Measurements from ENCODE around the gene SMC6. TPM values are rescaled to one million over a fixed set of nuclear protein-coding genes. Genes with fewer than 3 reads are reported as not detected.

Gene SMC6
- total RNA-seq, 1 experiment from 2014 or later: 75.7 TPM

GRCh38 chr2:17752892-17753802 is 463 bp downstream of the SMC6 start:
- Histone ChIP-seq H3K4me3 (peak overlapping the region; percentile 99), H3K27ac (peak overlapping the region; percentile 95), H3K4me1 (peaks cover 27% of the 10 kb centered on the region), H3K27me3 (no peaks in the 10 kb centered on the region), H3K9me3 (replicated peaks) (no peaks in the 10 kb centered on the region), H3K36me3 (peaks cover 9% of the 10 kb centered on the region)
- DNase-seq: peak; percentile 84 to 93

- no peak for DNase-seq
- peak overlapping the region; percentile 95; the same call in 1 of the 2 replicates for H3K27ac ChIP-seq
- H3K36me3 ChIP-seq: peaks cover 8% of the 10 kb centered on the region; the same call in 1 of the 2 replicates
- peak overlapping the region; percentile 99 for H3K4me3 ChIP-seq
- H3K4me1 ChIP-seq: peaks cover 29% of the 10 kb centered on the region
- H3K9me3 ChIP-seq (replicated peaks): no peaks in the 10 kb centered on the region
- no peaks in the 10 kb centered on the region for H3K27me3 ChIP-seq
Observed at GRCh38 chr2:17752246-17752645, 1.4 kb downstream of the SMC6 start.

GRCh38 chr2:17749753-17750438 is 3.7 kb downstream of the SMC6 start:
- Histone ChIP-seq H3K4me1 (peaks cover 10% of the 10 kb centered on the region), H3K36me3 (peaks cover 9% of the 10 kb centered on the region), H3K27me3 (no peaks in the 10 kb centered on the region), H3K4me3 (no peak overlapping the region), H3K9me3 (replicated peaks) (no peaks in the 10 kb centered on the region), H3K27ac (no peak overlapping the region)
- DNase-seq: no peak

- no peaks in the 10 kb centered on the region for H3K27me3 ChIP-seq
- no peaks in the 10 kb centered on the region for H3K9me3 ChIP-seq (replicated peaks)
- H3K27ac ChIP-seq: no peak overlapping the region
- H3K4me3 ChIP-seq: no peak overlapping the region
- peaks cover 10% of the 10 kb centered on the region for H3K4me1 ChIP-seq
- no peak for DNase-seq
- peaks cover 16% of the 10 kb centered on the region for H3K36me3 ChIP-seq
Observed at GRCh38 chr2:17748745-17749144, 4.9 kb downstream of the SMC6 start.

GRCh38 chr2:17747684-17748452 is 5.7 kb downstream of the SMC6 start:
- Histone ChIP-seq H3K27me3 (no peaks in the 10 kb centered on the region), H3K4me3 (no peak overlapping the region), H3K4me1 (peaks cover 10% of the 10 kb centered on the region), H3K9me3 (replicated peaks) (no peaks in the 10 kb centered on the region), H3K36me3 (peaks cover 25% of the 10 kb centered on the region), H3K27ac (no peak overlapping the region)
- no peak for DNase-seq

- no peaks in the 10 kb centered on the region for H3K4me1 ChIP-seq
- H3K4me3 ChIP-seq: no peak overlapping the region
- H3K27ac ChIP-seq: no peak overlapping the region
- no peaks in the 10 kb centered on the region for H3K27me3 ChIP-seq
- no peaks in the 10 kb centered on the region for H3K9me3 ChIP-seq (replicated peaks)
- no peak for DNase-seq
- H3K36me3 ChIP-seq: peaks cover 74% of the 10 kb centered on the region
Observed at GRCh38 chr2:17740203-17740602, 13.4 kb downstream of the SMC6 start.

- Histone ChIP-seq H3K27me3 (no peaks in the 10 kb centered on the region), H3K4me1 (no peaks in the 10 kb centered on the region), H3K36me3 (peaks cover 57% of the 10 kb centered on the region), H3K4me3 (no peak overlapping the region), H3K9me3 (replicated peaks) (no peaks in the 10 kb centered on the region), H3K27ac (no peak overlapping the region)
- no peak for DNase-seq
Observed at GRCh38 chr2:17736989-17737388, 16.6 kb downstream of the SMC6 start.

- no peak for DNase-seq
- Histone ChIP-seq H3K27ac (no peak overlapping the region), H3K36me3 (peaks cover 59% of the 10 kb centered on the region)
Observed at GRCh38 chr2:17735864-17736263, 17.7 kb downstream of the SMC6 start.

GRCh38 chr2:17733599-17733998 is 20.0 kb downstream of the SMC6 start:
- H3K27me3 ChIP-seq: no peaks in the 10 kb centered on the region
- peaks cover 63% of the 10 kb centered on the region for H3K36me3 ChIP-seq
- H3K4me1 ChIP-seq: no peaks in the 10 kb centered on the region
- no peak overlapping the region for H3K27ac ChIP-seq
- H3K9me3 ChIP-seq (replicated peaks): no peaks in the 10 kb centered on the region
- H3K4me3 ChIP-seq: no peak overlapping the region
- DNase-seq: no peak

More at GRCh38 chr2:17735864-17736263, 17.7 kb downstream of the SMC6 start:
- no peaks in the 10 kb centered on the region for H3K4me1 ChIP-seq
- no peaks in the 10 kb centered on the region for H3K27me3 ChIP-seq
- H3K4me3 ChIP-seq: no peak overlapping the region
- no peaks in the 10 kb centered on the region for H3K9me3 ChIP-seq (replicated peaks)

- Histone ChIP-seq H3K4me3 (no peak overlapping the region), H3K27me3 (no peaks in the 10 kb centered on the region), H3K4me1 (no peaks in the 10 kb centered on the region), H3K9me3 (replicated peaks) (no peaks in the 10 kb centered on the region), H3K36me3 (peaks cover 63% of the 10 kb centered on the region), H3K27ac (no peak overlapping the region)
- DNase-seq: no peak
Observed at GRCh38 chr2:17729880-17730279, 23.7 kb downstream of the SMC6 start.

GRCh38 chr2:17728210-17728609 is 25.4 kb downstream of the SMC6 start:
- Histone ChIP-seq H3K9me3 (replicated peaks) (no peaks in the 10 kb centered on the region), H3K4me3 (no peak overlapping the region), H3K27me3 (no peaks in the 10 kb centered on the region), H3K27ac (no peak overlapping the region), H3K36me3 (peaks cover 77% of the 10 kb centered on the region), H3K4me1 (no peaks in the 10 kb centered on the region)
- no peak for DNase-seq

- Histone ChIP-seq H3K4me1 (no peaks in the 10 kb centered on the region; the same call in 1 of the 2 replicates), H3K4me3 (no peak overlapping the region), H3K27ac (no peak overlapping the region), H3K36me3 (peaks cover 90% of the 10 kb centered on the region), H3K27me3 (no peaks in the 10 kb centered on the region), H3K9me3 (replicated peaks) (no peaks in the 10 kb centered on the region)
- DNase-seq: peak in 1 of 2 experiments; percentile 53
Observed at GRCh38 chr2:17719562-17720371, 33.8 kb downstream of the SMC6 start.

GRCh38 chr2:17718689-17719088 is 34.9 kb downstream of the SMC6 start:
- H3K4me1 ChIP-seq: no peaks in the 10 kb centered on the region; the same call in 1 of the 2 replicates
- H3K27me3 ChIP-seq: no peaks in the 10 kb centered on the region
- H3K4me3 ChIP-seq: no peak overlapping the region
- H3K27ac ChIP-seq: no peak overlapping the region
- H3K36me3 ChIP-seq: peaks cover 89% of the 10 kb centered on the region
- no peak for DNase-seq
- no peaks in the 10 kb centered on the region for H3K9me3 ChIP-seq (replicated peaks)

- Histone ChIP-seq H3K27me3 (no peaks in the 10 kb centered on the region), H3K4me3 (no peak overlapping the region), H3K27ac (no peak overlapping the region), H3K9me3 (replicated peaks) (no peaks in the 10 kb centered on the region), H3K36me3 (peaks cover 92% of the 10 kb centered on the region), H3K4me1 (no peaks in the 10 kb centered on the region; the same call in 1 of the 2 replicates)
- DNase-seq: no peak
Observed at GRCh38 chr2:17717666-17718065, 35.9 kb downstream of the SMC6 start.

Measured in SJCRH30 (cell line).